Left lobe of liver (tissue), 2 donors: ENCODE results near the gene SCAPER. TPM values are rescaled to one million over a fixed set of nuclear protein-coding genes. Genes with fewer than 3 reads are reported as not detected.
"Not testable (repeated sequence)": the region's sequence is repeated elsewhere in the genome, so short reads cannot be mapped to it uniquely, and the experiment has no call there.

ENCODE experiments used
- ATAC-seq: fragments of 200-7000 bp; cut with Tn5 transposase; one replicate; pipeline ENCODE4 v1.9.1; 2020; ENCODE audit warnings: mild to moderate bottlenecking, moderate library complexity
- DNase-seq: peaks from one replicate; pipeline ENCODE4 v3.0.0-alpha.2; 2020; ENCODE audit warnings: low spot score
- total RNA-seq: library from RNA; stranded (reverse); gene quantifications from one replicate; pipeline ENCODE4 v1.2.1, GENCODE V29; 2021
- donor health status: DM: no; HTN: no; CAD: no; lungs with moderate emphysema.
- donor health status: DM: no; HTN: yes; CAD: no.

SCAPER gene
- total RNA-seq, 1 donor from 2014 or later: 6.9 TPM

- ATAC-seq (peak; percentile 99), DNase-seq (peak; percentile 74)
These were observed 575.0 kb downstream of the SCAPER start for GRCh38 chr15:76330080-76330680.

DNA sequence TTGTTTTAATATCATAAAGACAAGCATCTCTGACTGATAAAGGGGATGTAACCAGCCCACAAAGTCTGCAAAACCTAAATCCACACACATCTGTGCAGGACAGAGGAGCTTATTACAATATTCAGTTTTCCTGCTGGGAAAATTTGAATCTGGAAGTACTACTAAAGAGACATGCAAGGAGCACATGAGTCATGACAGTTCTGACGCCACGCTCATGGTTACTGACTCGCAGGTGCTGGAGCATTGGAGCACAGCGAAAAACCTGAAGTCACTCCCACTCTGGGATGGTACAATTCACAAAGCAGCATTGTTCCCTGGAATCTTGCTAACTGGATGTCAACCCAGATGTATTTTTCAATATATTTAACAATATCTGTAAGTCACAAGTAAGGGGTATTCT lies 576.2 kb downstream of the SCAPER start:
- no peak for DNase-seq
- no peak for ATAC-seq

DNA sequence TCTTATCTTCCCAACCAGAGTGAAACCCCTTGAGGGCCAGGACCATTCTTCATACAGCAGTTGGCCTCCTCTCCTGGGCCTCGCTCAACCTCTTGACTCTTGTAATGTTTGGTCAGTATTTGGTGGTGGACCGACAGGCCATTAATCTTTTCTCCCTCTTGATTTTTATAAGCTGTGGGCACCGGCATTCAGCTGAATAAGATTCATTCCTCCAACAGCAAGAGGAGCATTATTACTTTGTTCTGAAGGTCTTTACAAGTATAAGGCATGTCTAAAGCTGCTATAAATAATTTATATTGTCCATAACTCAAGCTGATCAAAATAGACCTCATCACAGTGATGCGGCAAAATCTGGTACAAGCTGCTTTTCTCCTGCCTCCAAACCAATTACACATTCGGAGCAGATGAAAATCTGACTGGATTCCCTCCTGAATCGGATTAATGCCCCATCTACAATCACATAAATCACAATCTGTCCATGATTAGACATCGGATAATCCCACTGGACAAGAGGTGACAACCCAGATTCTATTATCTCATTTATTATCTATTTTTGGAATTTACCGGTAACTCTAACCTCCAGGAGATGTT lies 576.9 kb downstream of the SCAPER start:
- ATAC-seq: no peak
- no peak for DNase-seq

DNA sequence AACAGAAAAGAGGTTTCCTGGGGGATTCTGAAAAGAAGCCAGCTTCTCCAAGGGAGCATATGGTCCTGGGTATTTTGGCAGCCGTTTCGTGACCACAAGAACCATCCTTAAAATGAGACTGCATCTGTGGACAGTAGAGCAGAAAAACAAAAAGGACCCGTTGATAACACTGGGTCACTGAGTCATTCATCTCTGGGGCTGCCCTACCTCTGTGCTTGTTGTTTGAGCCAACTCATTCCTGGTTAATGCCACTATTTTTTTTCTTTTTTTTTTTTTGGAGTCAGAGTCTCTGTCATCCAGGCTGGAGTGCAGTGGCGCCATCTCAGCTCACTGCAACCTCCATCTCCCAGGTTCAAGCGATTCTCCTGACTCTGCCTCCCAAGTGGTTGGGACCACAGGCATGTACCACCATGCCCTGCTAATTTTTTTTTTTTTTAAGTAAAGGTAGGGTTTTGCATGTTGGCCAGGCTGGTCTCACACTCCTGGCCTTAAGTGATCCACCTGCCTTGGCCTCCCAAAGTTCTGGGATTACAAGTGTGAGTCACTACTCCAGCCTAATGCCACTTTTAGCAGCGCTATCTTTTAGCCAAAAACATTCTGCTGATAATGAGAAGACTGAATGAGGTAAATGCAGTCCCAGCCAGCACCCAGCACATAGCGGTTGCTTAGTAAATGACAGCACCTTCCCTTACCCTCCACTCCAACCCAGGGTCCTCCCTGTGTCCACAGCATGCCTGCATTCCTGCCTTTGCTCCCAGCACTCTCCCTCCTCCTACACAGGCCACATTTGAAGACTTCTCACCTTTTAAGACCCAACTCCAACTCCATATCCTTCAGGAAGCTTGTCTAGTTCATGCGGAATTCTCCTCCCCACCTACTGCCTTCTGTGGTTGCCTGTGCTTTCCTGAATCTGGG lies 577.7 kb downstream of the SCAPER start:
- ATAC-seq: no peak
- DNase-seq: no peak

- ATAC-seq: no peak
- DNase-seq: no peak
These were observed 579.4 kb downstream of the SCAPER start for GRCh38 chr15:76325704-76326103.

- ATAC-seq: no peak
These were observed 581.1 kb downstream of the SCAPER start for GRCh38 chr15:76324066-76324465.

DNA sequence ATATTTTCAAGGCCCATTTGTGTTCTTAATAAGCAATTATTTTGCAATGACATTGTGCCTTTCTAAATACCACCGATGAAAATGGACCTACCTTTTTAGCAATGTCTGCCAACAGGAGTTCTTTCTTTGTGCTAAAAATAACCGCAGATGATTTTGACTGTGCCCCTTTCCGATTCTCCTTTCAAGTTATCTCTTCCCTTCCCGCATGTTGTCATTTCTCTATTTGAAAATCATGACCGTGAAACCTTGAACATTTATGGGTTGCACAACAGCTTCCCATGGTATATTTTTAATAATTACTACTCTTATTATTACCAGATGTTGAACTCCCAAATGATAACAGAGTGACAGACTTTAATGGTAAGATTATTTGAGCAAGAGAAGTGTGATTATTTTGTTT lies 583.5 kb downstream of the SCAPER start:
- no peak for ATAC-seq
- no peak for DNase-seq

More at GRCh38 chr15:76324066-76324465, 581.1 kb downstream of the SCAPER start:
- DNase-seq: no peak

- ATAC-seq: no peak
- no peak for DNase-seq
These were observed 584.0 kb downstream of the SCAPER start for GRCh38 chr15:76321171-76321570.

DNA sequence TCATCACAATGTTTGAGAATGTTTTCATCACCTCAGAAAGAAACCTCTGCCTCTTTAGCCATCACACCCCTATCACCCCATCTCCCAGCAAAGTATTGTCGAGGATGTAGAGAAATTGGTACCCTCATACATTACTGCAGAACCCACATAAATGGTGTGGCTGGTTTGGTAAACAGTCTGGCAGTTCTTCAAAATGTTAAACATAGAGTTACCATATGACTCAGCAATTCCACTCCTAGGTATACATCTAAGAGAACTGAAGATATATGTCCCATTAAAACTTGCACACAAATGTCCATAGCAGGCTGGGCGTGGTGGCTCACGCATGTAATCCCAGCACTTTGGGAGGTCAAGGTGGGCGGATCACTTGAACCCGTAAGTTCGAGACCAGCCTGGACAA lies 585.1 kb downstream of the SCAPER start:
- DNase-seq (no peak), ATAC-seq (no peak)

DNA sequence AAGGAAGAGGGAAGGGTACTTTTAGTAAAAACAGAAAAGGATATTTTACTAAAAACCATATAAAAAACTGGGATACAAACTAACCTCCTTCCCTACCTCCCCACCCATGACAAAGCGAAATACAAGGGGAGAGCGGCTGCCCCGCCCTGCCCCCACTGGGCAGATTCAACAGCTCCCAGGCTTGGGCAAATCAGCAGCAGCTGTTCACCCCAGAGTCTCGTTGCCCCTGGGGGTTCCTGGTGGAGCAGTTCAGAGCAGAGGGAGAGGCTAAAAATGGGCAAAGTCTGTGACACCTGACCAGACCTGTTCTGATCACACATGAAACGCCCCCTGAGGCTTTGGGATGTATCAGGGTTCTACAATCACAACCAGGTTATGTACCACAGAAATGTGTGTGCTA lies 591.4 kb downstream of the SCAPER start:
- DNase-seq (no peak), ATAC-seq (no peak)

DNA sequence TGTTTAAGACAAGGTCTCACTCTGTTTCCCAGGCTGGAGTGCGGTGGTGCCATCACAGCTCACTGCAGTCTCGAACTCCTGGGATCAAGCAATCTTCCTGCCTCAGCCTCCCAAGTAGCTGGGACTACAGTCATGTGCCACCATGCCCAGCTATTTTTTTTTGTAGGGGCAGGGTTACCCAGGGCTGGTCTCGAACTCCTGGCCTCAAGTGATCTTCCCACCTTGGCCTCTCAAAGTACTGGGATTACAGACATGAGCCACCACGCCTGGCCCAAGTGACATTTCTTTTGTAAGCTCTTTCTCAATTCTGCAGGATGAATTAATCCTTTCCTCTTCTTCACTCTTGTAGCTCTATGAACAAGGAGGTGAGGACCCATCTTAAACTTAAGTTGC lies 592.0 kb downstream of the SCAPER start:
- ATAC-seq, DNase-seq: not testable (repeated sequence)

DNA sequence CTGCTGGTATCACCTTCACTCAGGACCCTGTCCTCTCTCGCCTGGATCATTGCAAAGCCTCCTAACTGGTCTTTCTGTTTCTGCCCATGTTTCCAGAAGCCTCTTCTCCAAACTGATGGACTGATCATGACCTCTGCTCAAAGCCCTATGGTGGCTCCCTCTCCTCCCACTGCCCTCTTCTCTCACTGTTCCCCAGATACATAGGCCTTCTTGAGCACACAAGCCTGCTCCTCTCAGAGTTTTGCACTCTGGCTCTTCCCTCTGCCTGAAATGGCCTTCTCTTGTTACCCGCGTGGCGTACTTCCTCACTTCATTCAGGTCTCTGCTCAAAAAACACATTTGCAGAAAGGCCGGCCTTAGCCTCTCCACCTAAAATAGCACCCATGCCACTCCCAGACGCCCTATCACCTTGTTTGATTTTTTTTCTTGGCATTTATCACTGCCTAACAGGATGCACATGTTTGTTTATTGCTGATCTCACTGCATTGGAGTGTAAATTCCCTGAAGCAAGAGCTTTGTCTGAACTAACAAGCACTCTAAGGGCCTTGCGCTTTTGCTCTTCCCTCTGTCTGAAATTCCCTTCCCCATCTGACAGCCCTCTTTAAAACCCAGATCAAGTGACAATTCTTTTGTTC lies 592.5 kb downstream of the SCAPER start:
- DNase-seq (peak; percentile 53), ATAC-seq (peak; percentile 51)

DNA sequence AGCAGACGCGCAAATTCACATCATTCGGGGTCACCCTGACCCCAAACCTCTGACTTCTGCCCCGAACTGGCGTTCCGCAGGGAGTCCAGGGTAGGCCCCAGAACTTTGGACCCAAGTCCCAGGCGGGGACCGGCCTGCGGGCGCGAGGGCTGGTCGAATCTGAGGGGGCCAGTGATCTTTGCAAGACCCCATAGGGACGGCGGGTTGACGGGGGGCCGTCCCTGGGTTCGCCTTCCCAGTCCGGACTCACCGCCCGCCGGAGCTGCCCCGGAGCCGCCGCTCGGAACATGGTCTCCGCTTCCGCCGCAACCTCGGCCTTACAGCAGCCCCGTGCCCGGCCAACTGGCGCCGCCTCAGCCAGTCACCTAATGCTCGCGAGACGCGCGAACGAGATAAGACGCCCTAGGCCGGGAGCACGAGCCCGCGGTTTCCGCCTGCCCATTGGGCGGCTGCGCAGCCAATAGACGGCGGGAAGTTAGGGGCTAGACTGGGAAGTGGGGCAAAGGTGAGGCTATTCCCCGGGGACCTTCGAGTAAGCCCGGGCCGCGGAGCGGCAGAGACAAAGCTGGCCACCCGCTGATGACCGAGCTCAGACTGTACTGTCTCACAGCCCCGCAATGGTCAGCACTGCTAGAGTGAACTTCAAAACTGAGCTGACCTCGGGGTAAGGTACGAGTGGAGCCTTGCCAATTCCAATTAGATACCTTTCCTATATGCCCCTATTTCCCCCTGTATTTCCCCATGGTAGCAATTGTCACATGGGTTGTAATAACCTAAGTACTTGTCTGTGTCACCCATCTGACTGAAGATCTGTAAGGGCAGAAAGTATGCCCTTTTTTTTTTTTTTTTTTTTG lies 593.8 kb downstream of the SCAPER start, which contains the start of gene ETFA:
ETFA (minus strand) TSS at position 370 of the 854 bp plus-strand sequence; CDS start at position 289, 81 bp downstream.
- ATAC-seq: peak; percentile 90
- DNase-seq: peak; percentile 99

DNA sequence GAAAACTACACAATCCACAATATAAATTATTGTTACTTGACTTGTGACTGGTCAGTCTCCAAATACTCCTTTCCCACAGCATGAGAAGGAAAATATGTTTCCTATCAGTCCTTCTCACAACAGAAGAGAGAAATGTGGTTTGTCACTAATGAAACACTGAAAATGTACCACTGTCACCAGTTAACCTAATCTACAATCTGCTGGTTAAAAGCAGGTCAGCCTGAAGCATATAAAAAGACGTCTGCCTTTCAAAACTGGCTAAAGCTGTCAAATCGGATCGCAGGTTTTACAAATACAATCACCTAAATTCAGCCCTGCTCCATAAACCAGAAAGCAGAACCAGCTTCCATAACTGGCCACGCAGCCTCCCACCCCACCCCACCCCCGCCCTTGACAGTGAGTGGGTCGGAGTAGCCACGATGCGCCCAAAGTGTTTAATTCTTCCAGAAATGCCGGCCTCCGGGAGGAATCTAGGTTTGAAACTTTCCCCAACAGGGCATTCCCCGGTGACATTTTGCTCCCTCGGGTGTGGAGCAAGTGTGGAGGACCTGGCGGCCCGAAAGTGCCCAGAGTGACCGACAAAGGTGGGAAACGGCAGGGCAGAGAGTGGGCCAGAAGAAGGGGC lies 594.6 kb downstream of the SCAPER start:
- ATAC-seq (no peak), DNase-seq (no peak)

DNA sequence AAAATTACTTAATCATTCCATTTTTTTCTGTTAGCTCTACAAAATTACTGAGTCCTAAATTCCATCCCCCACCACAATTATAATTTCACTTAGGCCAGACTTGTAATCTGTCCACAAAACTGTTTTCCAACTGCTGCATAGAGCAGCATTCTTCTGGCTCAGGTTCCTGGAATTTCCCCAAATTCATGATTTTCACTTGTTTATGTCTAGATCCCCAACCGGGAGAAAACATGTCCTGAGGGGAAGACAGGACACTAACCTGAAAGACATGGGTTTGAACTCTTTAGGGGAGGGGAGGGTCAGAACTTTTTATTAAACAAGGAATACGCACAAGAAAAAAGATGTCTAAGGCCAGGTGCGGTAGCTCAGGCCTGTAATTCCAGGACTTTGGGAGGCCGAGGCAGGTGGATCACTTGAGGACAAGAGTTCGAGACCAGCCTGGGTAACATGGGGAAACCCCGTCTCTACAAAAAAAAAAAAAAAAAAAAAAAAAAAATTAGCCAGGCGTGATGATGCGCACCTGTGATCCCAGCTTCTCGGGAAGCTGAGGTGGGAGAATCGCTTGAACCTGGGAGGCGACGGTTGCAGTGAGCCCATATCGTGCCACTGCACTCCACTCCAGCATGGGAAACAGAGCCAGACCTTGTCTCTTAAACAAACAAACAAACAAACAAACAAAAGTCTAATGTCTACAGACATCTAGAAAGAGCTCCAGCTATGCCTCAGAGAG lies 595.4 kb downstream of the SCAPER start:
- DNase-seq: no peak
- no peak for ATAC-seq

DNA sequence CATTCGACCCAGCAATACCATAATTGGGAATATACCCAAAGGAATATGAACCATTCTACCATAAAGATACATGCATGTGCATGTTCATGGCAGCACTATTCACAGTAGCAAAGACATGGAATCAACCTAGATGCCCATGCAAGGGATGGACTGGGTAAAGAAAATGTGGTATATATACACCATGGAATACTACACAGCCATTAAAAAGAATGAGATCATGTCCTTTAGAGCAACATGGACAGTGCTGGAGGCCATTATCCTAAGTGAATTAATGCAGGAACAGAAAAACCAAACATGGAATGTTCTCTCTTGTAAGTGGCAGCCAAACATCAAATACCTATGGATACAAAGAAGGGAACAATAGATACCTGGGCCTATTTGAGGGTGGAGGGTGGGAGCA lies 601.2 kb downstream of the SCAPER start:
- ATAC-seq (no peak), DNase-seq (no peak)

- no peak for DNase-seq
- ATAC-seq: no peak
These were observed 605.4 kb downstream of the SCAPER start for GRCh38 chr15:76299786-76300185.

GRCh38 chr15:76298986-76299385 lies 606.2 kb downstream of the SCAPER start:
- DNase-seq (no peak), ATAC-seq (no peak)

GRCh38 chr15:76297951-76298350 lies 607.2 kb downstream of the SCAPER start:
- DNase-seq, ATAC-seq: not testable (repeated sequence)
